Panc1 (cell line): Measurements from ENCODE around the gene TMEM192. TPM values are rescaled to one million over a fixed set of nuclear protein-coding genes. Genes with fewer than 3 reads are reported as not detected.

Experiments
- ATAC-seq: fragments of 200-7000 bp; cut with Tn5 transposase; 2 replicates; pipeline ENCODE4 v1.9.1; 2020; ENCODE audit warnings: mild to moderate bottlenecking, moderate library complexity
- Bru-seq: library from RNA; stranded (reverse); fragments of 400-500 nt; gene quantifications from one replicate; lab custom pipeline; 2021; lab: Mats Ljungman, UMichigan
- BruChase-seq, 2 experiments: library from RNA; stranded (reverse); fragments of 400-500 nt; gene quantifications; one replicate each; lab custom pipeline; 2021; lab: Mats Ljungman, UMichigan
- BruUV-seq: library from RNA; stranded (reverse); fragments of 400-500 nt; replicated peaks from 2 replicates; lab custom pipeline; 2021; lab: Mats Ljungman, UMichigan
- CTCF ChIA-PET: fragments of 300-600 bp; sonication (Branson Sonifier 250); formaldehyde crosslinking; loops from one replicate; lab custom pipeline; 2022; ENCODE audit warnings: antibody characterized with exemption; lab: Charles Lee
- POLR2A ChIA-PET: fragments of 300-600 bp; sonication (Branson Sonifier 250); formaldehyde crosslinking; loops from one replicate; lab custom pipeline; 2022; ENCODE audit warnings: antibody characterized with exemption; lab: Charles Lee
- DNase-seq: peaks from one replicate; pipeline ENCODE4 v3.0.0-alpha.2; 2010; ENCODE audit warnings: low read depth, low spot score
- H3K27ac ChIP-seq: 2 replicates; pipeline ENCODE4 v1.5.1; 2011; ENCODE audit warnings: mild to moderate bottlenecking, low read length, inconsistent platforms
- H3K27me3 ChIP-seq: fragments of 200-500 bp; sonication (Bioruptor generic); 2 replicates; pipeline ENCODE4 v1.6.0; 2014; ENCODE audit warnings: low read length, inconsistent platforms; ENCODE audit not compliant: control insufficient read depth, insufficient read depth
- H3K36me3 ChIP-seq: fragments of 200-500 bp; sonication (Bioruptor generic); 2 replicates; pipeline ENCODE4 v1.5.1; 2014; ENCODE audit warnings: inconsistent platforms, mild to moderate bottlenecking, low read length, moderate library complexity; ENCODE audit not compliant: control insufficient read depth, insufficient read depth
- H3K4me1 ChIP-seq: 2 replicates; pipeline ENCODE4 v1.5.1; 2011; ENCODE audit warnings: inconsistent platforms, mild to moderate bottlenecking, low read length, moderate library complexity; ENCODE audit not compliant: control insufficient read depth, insufficient read depth
- H3K4me3 ChIP-seq, 2 experiments: 2 replicates each; pipeline ENCODE4 v1.5.1; 2011 to 2012; ENCODE audit warnings: low read depth in 2 of 2, low read length in 2 of 2, mild to moderate bottlenecking in 2 of 2, inconsistent platforms in 1 of 2, moderate library complexity in 1 of 2
- H3K9me3 ChIP-seq: fragments of 200-500 bp; sonication (Bioruptor generic); 2 replicates; pipeline ENCODE4 v1.5.1; 2014; ENCODE audit warnings: low read depth, mild to moderate bottlenecking, inconsistent platforms, low read length, moderate library complexity; ENCODE audit not compliant: control insufficient read depth, insufficient read depth
- CTCF ChIP-seq: fragments of 450-650 bp; IDR thresholded peaks from 2 replicates; pipeline ENCODE4 v1.5.1; 2017; ENCODE audit warnings: mild to moderate bottlenecking
- POLR2AphosphoS5 ChIP-seq: IDR thresholded peaks from 2 replicates; pipeline ENCODE4 v1.6.1; 2012; ENCODE audit warnings: mild to moderate bottlenecking, low read depth, low read length, moderate library complexity
- REST ChIP-seq, 2 experiments: IDR thresholded peaks; 2 replicates each; pipeline ENCODE4 v1.6.1; 2011 to 2012; ENCODE audit warnings: low read depth in 2 of 2, control low read depth in 1 of 2, low read length in 1 of 2, mild to moderate bottlenecking in 1 of 2, moderate library complexity in 1 of 2; ENCODE audit not compliant: insufficient read depth in 1 of 2
- SIN3A ChIP-seq: IDR thresholded peaks from 2 replicates; pipeline ENCODE4 v1.6.1; 2012; ENCODE audit warnings: low read depth, mild to moderate bottlenecking, low read length, moderate library complexity, borderline replicate concordance; ENCODE audit not compliant: insufficient read depth
- TCF7L2 ChIP-seq: IDR thresholded peaks from 2 replicates; pipeline ENCODE4 v1.6.1; 2011; ENCODE audit warnings: mild to moderate bottlenecking, low read depth, low read length, inconsistent platforms
- in situ Hi-C: cut with HindIII; loops from 2 replicates; pipeline ENCODE4 v1.10.0; 2016; ENCODE audit warnings: low sequenced_read_pairs, low pct_unique_long_range_greater_than_20kb
- intact Hi-C: fragments of 100-400 bp; cut with micrococcal nuclease; formaldehyde crosslinking; loops from one replicate; pipeline ENCODE4 v1.10.0; 2022; ENCODE audit not compliant: unreplicated experiment
- long read RNA-seq: library from polyadenylated mRNA; unstranded; transcript quantifications from one replicate; pipeline ENCODE4 v2.0.0, GENCODE V29; 2021; ENCODE audit not compliant: unreplicated experiment
- polyA plus RNA-seq: library from polyadenylated mRNA; unstranded; fragments of >200 nt; gene quantifications from one replicate; pipeline ENCODE4 v1.2.1, GENCODE V29; 2012; ENCODE audit warnings: missing spikeins; ENCODE audit not compliant: insufficient read length
- total RNA-seq: library from RNA; stranded (reverse); gene quantifications from one replicate; pipeline ENCODE4 v1.2.1, GENCODE V29; 2021; ENCODE audit not compliant: unreplicated experiment

TMEM192 gene
- total RNA-seq, result 7.2 TPM
- 5.0 TPM for polyA plus RNA-seq
- percentile 33 among the genes with signal in this experiment for Bru-seq, nascent RNA
- percentile 38 among the genes with signal in this experiment for BruChase-seq, experiment 1, labeled RNA remaining after a 2-hour chase
- percentile 46 among the genes with signal in this experiment for BruChase-seq, experiment 2, labeled RNA remaining after a 6-hour chase
- long read RNA-seq, full-length matches to known transcripts, result 4 of 14 reads
- long read RNA-seq, partial matches to known transcripts, result 4 of 14 reads
- long read RNA-seq, other reads (novel, unspliced or antisense), result 6 of 14 reads

- in situ Hi-C loops, result no loop called here
- Histone ChIP-seq H3K9me3 (no peaks in the 10 kb centered on the region), H3K27ac (peak within 1 kb of the TSS; percentile 61), H3K4me1 (no peaks in the 10 kb centered on the region), H3K27me3 (no peaks in the 10 kb centered on the region), H3K4me3 (peak within 1 kb of the TSS; percentile 67 to 74), H3K36me3 (no peaks in the 10 kb centered on the region)
- CTCF ChIA-PET, result interaction anchor here (1.0 to 1.2 kb wide), 2 partner anchors 19 to 359 kb away, joined by 4 to 5 read pairs; no protein-coding TSS in a partner anchor
- ATAC-seq (peak; percentile 99), DNase-seq (no peak)
- TF ChIP-seq POLR2AphosphoS5 (peak; percentile 31; the same call in 1 of the 2 replicates), REST (IDR thresholded peaks at IDR 0.05; ENCODE audit: insufficient read depth in 1 of 2, low read depth in 2 of 2, low read length in 1 of 2) (no peak), CTCF (peak; percentile 33; the same call in 1 of the 2 replicates), SIN3A (no peak; the same call in 1 of the 2 replicates), TCF7L2 (peak; percentile 96)
- intact Hi-C loops, result no loop called here
- POLR2A ChIA-PET, result interaction anchor here (0.6 to 0.7 kb wide), 4 partner anchors 16 to 1412 kb away, joined by 3 to 8 read pairs (median 4); no protein-coding TSS in a partner anchor
- BruUV-seq, result no TSS peak
Measured at GRCh38 chr4:165112368-165113121, at the start of gene TMEM192. Gene TMEM192 (minus strand): TSS chr4:165112860. CDS start chr4:165112773, 87 bp downstream.

- ChIA-PET CTCF (no interaction called here), POLR2A (no interaction called here)
- no peak for ATAC-seq
- H3K9me3 ChIP-seq, result no peaks in the 10 kb centered on the region
- no peak overlapping the region for H3K4me3 ChIP-seq
- in situ Hi-C loops, result no loop called here
- TF ChIP-seq POLR2AphosphoS5, result no peak
- no peak for TF ChIP-seq SIN3A
- no peak for TF ChIP-seq TCF7L2
- no peak for TF ChIP-seq REST (IDR thresholded peaks at IDR 0.05; ENCODE audit: insufficient read depth in 1 of 2, low read depth in 2 of 2, low read length in 1 of 2)
- no peak for TF ChIP-seq CTCF
- H3K36me3 ChIP-seq, result no peaks in the 10 kb centered on the region
- no peaks in the 10 kb centered on the region for H3K27me3 ChIP-seq
- no peak for DNase-seq
- H3K27ac ChIP-seq, result no peak overlapping the region
- BruUV-seq, result no TSS peak
- intact Hi-C loops, result no loop called here
- H3K4me1 ChIP-seq, result no peaks in the 10 kb centered on the region
Measured at GRCh38 chr4:165158762-165159161, 46.1 kb upstream of the TMEM192 start.
